Kidney (tissue), 14 donors: Measurements from ENCODE around the gene ZNF365. TPM values are rescaled to one million over a fixed set of nuclear protein-coding genes. Genes with fewer than 3 reads are reported as not detected.
"Not testable (repeated sequence)": the region's sequence is repeated elsewhere in the genome, so short reads cannot be mapped to it uniquely, and the experiment has no call there.

Experiments
- DNase-seq, 5 donors: peaks; one replicate each; pipeline ENCODE4 v3.0.0-alpha.2; 2013 to 2020
- FAIRE-seq: peaks from 2 replicates; lab custom pipeline; 2012; peaks lifted over from hg19 to GRCh38; lab: Jason Lieb, UNC
- H3K27ac ChIP-seq, 2 donors: one replicate each; pipeline ENCODE4 v1.7.0; 2013; ENCODE audit warnings: low read depth in 2 of 2, low read length in 2 of 2, inconsistent platforms in 1 of 2
- H3K27me3 ChIP-seq: one replicate; pipeline ENCODE4 v1.7.1; 2013; ENCODE audit warnings: low read length, inconsistent platforms; ENCODE audit not compliant: control insufficient read depth, insufficient read depth
- H3K36me3 ChIP-seq, 3 donors: one replicate each; pipeline versions ENCODE4 v1.7.0 to v1.7.1; 2013; ENCODE audit warnings: low read length in 3 of 3, control low read depth in 1 of 3, inconsistent platforms in 1 of 3; ENCODE audit not compliant: insufficient read depth in 3 of 3, control insufficient read depth in 2 of 3
- H3K4me1 ChIP-seq, 3 donors: one replicate each; pipeline versions ENCODE4 v1.7.0 to v1.7.1; 2013; ENCODE audit warnings: low read length in 3 of 3, inconsistent platforms in 1 of 3, low read depth in 1 of 3; ENCODE audit not compliant: control insufficient read depth in 2 of 3, insufficient read depth in 2 of 3
- H3K4me3 ChIP-seq, 3 donors: one replicate each; pipeline versions ENCODE4 v1.7.0 to v1.8.1; 2013; ENCODE audit warnings: low read length in 3 of 3, control low read depth in 1 of 3, inconsistent platforms in 1 of 3
- H3K9ac ChIP-seq, 3 donors: one replicate each; pipeline versions ENCODE4 v1.7.0 to v1.7.1; 2013; ENCODE audit warnings: low read length in 3 of 3, control low read depth in 1 of 3, inconsistent platforms in 1 of 3
- H3K9me3 ChIP-seq, 3 donors: one replicate each; pipeline versions ENCODE4 v1.7.0 to v1.7.1; 2013; ENCODE audit warnings: low read length in 3 of 3, control low read depth in 1 of 3, inconsistent platforms in 1 of 3; ENCODE audit not compliant: control insufficient read depth in 2 of 3, insufficient read depth in 1 of 3
- intact Hi-C: fragments of 100-400 bp; cut with DNase I; formaldehyde crosslinking; loops from one replicate; pipeline ENCODE4 v1.11.1; 2022
- polyA plus RNA-seq: library from polyadenylated mRNA; stranded (reverse); fragments of 350-450 nt; fragmentation: Illumina TruSeq; extraction: RNeasy Lipid Tissue Mini Kit (QIAGEN cat#74804); gene quantifications from one replicate; pipeline ENCODE4 v1.2.3, GENCODE V29; 2014; ENCODE audit warnings: low read depth, low replicate concordance; ENCODE audit not compliant: insufficient read depth
- total RNA-seq: library from RNA; stranded (reverse); fragmentation: NEBNext Ultra II Directional; extraction: Animal tissue kit (Norgen Biotek cat#: 25700); gene quantifications from one replicate; pipeline ENCODE4 v1.2.1, GENCODE V29; 2021
- TF ChIP-seq, protein P1 (sequence below): IDR thresholded peaks from 3 replicates; pipeline ENCODE4 v1.5.1; 2012; ENCODE audit warnings: mild to moderate bottlenecking, moderate library complexity, borderline replicate concordance; ENCODE audit not compliant: insufficient read depth; ENCODE audit errors: extremely low read depth
- donor health status: control.
- donor health status: control.
- donor health status: control.
- donor health status: control.
- donor health status: control.
- donor health status: DM: yes; HTN: yes; CAD: no.
- donor health status: Normal renal cell carcinoma (clear cell type).

The ZNF365 gene
- total and polyA plus RNA-seq, 2 donors from 2014 or later: 0.54 to 1.0 TPM

DNA sequence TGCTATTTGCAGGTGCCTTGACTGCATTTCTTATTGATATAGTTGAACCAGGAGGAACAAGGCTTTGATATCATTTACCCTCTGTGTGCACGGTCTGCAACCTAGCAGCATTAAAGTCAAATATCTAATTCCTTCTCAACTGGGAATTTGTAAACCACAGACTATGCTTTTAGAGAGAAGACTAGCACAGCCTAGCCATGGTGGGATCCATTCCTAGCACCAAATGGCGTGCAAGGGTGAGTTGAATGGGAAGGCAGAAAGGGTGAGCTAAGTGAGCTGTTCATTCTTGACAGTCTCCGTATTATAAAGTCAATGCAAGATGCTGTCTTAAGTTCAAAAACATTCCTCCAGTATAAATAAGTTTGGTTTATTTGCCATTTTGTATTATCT lies 2.9 kb downstream of the ZNF365 start:
- TF ChIP-seq, protein P1, sequence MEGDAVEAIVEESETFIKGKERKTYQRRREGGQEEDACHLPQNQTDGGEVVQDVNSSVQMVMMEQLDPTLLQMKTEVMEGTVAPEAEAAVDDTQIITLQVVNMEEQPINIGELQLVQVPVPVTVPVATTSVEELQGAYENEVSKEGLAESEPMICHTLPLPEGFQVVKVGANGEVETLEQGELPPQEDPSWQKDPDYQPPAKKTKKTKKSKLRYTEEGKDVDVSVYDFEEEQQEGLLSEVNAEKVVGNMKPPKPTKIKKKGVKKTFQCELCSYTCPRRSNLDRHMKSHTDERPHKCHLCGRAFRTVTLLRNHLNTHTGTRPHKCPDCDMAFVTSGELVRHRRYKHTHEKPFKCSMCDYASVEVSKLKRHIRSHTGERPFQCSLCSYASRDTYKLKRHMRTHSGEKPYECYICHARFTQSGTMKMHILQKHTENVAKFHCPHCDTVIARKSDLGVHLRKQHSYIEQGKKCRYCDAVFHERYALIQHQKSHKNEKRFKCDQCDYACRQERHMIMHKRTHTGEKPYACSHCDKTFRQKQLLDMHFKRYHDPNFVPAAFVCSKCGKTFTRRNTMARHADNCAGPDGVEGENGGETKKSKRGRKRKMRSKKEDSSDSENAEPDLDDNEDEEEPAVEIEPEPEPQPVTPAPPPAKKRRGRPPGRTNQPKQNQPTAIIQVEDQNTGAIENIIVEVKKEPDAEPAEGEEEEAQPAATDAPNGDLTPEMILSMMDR: no peak
- no peak for FAIRE-seq

DNA sequence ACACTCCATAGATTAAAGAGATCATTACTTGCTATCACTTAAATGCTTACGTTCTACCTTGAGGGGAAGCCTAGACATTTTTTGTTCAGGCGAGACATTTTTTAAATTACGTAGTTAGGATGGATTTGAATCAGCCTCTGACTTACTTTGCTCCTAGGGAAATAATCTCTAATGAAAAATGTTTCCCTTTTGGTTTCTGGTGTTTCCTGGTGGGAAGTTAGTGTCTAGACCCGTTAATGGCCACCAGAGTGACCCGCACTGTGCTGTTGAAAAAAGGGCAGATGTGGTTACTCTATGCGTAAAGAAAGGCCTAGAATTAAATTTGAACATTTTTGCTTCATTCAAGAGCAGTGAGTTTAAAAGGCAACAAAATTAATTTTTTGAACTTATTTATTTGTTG lies 3.8 kb downstream of the ZNF365 start:
- Histone ChIP-seq H3K27ac (no peak overlapping the region), H3K9ac (no peak overlapping the region), H3K9me3 (no peaks in the 10 kb centered on the region), H3K36me3 (no peaks in the 10 kb centered on the region), H3K27me3 (no peaks in the 10 kb centered on the region), H3K4me3 (no peak overlapping the region), H3K4me1 (no peaks in the 10 kb centered on the region)
- DNase-seq (no peak), FAIRE-seq (no peak)
- TF ChIP-seq, protein P1: no peak
- intact Hi-C loops: no loop called here

More for the DNA sequence above, 2.9 kb downstream of the ZNF365 start:
- Histone ChIP-seq H3K9ac (no peak overlapping the region), H3K4me1 (no peaks in the 10 kb centered on the region), H3K4me3 (no peak overlapping the region), H3K27ac (no peak overlapping the region), H3K36me3 (no peaks in the 10 kb centered on the region), H3K27me3 (no peaks in the 10 kb centered on the region), H3K9me3 (no peaks in the 10 kb centered on the region)
- intact Hi-C loops: no loop called here
- DNase-seq: no peak

DNA sequence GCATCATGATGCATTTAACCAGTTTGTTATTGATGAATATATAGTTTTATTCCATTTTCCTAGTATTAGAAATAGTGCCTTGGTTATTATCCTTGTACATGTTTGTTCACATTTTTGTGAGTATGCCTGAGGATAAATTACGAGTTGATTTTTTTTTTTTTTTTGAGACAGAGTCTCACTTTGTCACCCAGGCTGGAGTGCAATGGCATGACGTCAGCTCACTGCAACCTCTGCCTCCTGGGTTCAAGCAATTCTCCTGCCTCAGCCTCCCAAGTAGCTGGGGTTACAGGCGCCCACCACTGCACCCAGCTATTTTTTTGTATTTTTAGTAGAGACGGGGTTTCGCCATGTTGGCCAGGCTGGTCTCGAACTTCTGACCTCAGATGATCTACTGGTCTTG lies 4.7 kb downstream of the ZNF365 start:
- H3K27me3 ChIP-seq, H3K27ac ChIP-seq, intact Hi-C loops, H3K4me3 ChIP-seq, FAIRE-seq, H3K9ac ChIP-seq, H3K36me3 ChIP-seq, H3K4me1 ChIP-seq, DNase-seq, H3K9me3 ChIP-seq: not testable (repeated sequence)

DNA sequence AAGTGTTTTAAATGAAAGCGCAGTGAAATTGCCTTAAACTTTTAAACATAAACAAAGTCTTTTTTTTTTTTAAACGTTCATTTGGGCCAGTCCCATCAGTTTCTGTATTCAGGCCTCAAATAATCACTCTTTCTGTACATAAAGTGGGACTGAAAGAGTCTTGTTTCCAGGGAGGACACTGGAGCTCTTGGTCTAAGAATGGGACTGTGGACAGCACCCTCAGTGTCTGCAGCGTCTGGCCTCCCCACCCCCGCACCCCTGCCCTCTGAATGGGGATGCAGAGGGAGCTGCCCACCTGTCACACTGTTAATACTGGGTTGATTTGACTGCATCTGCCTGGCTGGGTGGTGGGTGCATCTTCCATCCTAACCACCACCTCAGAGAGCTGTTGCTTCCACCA lies 5.2 kb downstream of the ZNF365 start:
- TF ChIP-seq, protein P1: no peak
- H3K9ac ChIP-seq: no peak overlapping the region

More for the DNA sequence above, 5.2 kb downstream of the ZNF365 start:
- Histone ChIP-seq H3K4me3 (no peak overlapping the region), H3K27ac (no peak overlapping the region), H3K9me3 (no peaks in the 10 kb centered on the region), H3K4me1 (no peaks in the 10 kb centered on the region), H3K27me3 (no peaks in the 10 kb centered on the region), H3K36me3 (no peaks in the 10 kb centered on the region)
- intact Hi-C loops: no loop called here
- FAIRE-seq (no peak), DNase-seq (no peak)
